Measurements from ENCODE around the gene PRKN.

GRCh38 chr6:162239330-162239729 is 488.2 kb downstream of the PRKN start:
- TF ChIP-seq POLR2A (IDR thresholded peaks at IDR 0.05): no peak
- TF ChIP-seq, protein P1, sequence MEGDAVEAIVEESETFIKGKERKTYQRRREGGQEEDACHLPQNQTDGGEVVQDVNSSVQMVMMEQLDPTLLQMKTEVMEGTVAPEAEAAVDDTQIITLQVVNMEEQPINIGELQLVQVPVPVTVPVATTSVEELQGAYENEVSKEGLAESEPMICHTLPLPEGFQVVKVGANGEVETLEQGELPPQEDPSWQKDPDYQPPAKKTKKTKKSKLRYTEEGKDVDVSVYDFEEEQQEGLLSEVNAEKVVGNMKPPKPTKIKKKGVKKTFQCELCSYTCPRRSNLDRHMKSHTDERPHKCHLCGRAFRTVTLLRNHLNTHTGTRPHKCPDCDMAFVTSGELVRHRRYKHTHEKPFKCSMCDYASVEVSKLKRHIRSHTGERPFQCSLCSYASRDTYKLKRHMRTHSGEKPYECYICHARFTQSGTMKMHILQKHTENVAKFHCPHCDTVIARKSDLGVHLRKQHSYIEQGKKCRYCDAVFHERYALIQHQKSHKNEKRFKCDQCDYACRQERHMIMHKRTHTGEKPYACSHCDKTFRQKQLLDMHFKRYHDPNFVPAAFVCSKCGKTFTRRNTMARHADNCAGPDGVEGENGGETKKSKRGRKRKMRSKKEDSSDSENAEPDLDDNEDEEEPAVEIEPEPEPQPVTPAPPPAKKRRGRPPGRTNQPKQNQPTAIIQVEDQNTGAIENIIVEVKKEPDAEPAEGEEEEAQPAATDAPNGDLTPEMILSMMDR (IDR thresholded peaks at IDR 0.05): no peak
- TF ChIP-seq POLR2AphosphoS5 (IDR thresholded peaks at IDR 0.05; ENCODE audit: insufficient read depth in 1 of 2, low read depth in 1 of 2): no peak
